GM23248 (cell line): ENCODE measurements around the gene ATP10D. TPM values are rescaled to one million over a fixed set of nuclear protein-coding genes. Genes with fewer than 3 reads are reported as not detected.

ENCODE experiments used
- DNase-seq: peaks from one replicate; pipeline ENCODE4 v3.0.0-alpha.2; 2015
- H2AFZ ChIP-seq: fragments of 200-600 bp; sonication (generic); 2 replicates; pipeline ENCODE4 v1.6.1; 2016; ENCODE audit warnings: antibody characterized with exemption
- H3F3A ChIP-seq: fragments of 200-600 bp; sonication (generic); 2 replicates; pipeline ENCODE4 v1.6.1; 2016; ENCODE audit warnings: mild to moderate bottlenecking, antibody characterized with exemption, mixed run types; ENCODE audit not compliant: insufficient read depth
- H3K27ac ChIP-seq: fragments of 200-600 bp; sonication (generic); 2 replicates; pipeline ENCODE4 v1.5.1; 2016; ENCODE audit warnings: mild to moderate bottlenecking
- H3K27me3 ChIP-seq: fragments of 200-600 bp; sonication (generic); replicated peaks from 2 replicates; pipeline ENCODE4 v1.6.1; 2016; ENCODE audit warnings: mild to moderate bottlenecking; ENCODE audit not compliant: insufficient read depth
- H3K36me3 ChIP-seq: fragments of 200-600 bp; sonication (generic); 2 replicates; pipeline ENCODE4 v1.6.1; 2016; ENCODE audit warnings: low read depth, mild to moderate bottlenecking
- H3K4me1 ChIP-seq: fragments of 200-600 bp; sonication (generic); 2 replicates; pipeline ENCODE4 v1.6.1; 2016; ENCODE audit warnings: mild to moderate bottlenecking; ENCODE audit not compliant: insufficient read depth
- H3K4me2 ChIP-seq: fragments of 200-600 bp; sonication (generic); one replicate; pipeline ENCODE4 v1.6.1; 2016; ENCODE audit warnings: mild to moderate bottlenecking; ENCODE audit not compliant: unreplicated experiment
- H3K4me3 ChIP-seq: fragments of 200-600 bp; sonication (generic); 2 replicates; pipeline ENCODE4 v1.5.1; 2016; ENCODE audit warnings: mild to moderate bottlenecking
- H3K79me2 ChIP-seq: fragments of 200-600 bp; sonication (generic); 2 replicates; pipeline ENCODE4 v1.6.1; 2016; ENCODE audit warnings: mild to moderate bottlenecking; ENCODE audit not compliant: insufficient read depth
- H3K9ac ChIP-seq: fragments of 200-600 bp; sonication (generic); 2 replicates; pipeline ENCODE4 v1.6.1; 2016; ENCODE audit warnings: mild to moderate bottlenecking
- H3K9me2 ChIP-seq: fragments of 200-600 bp; sonication (generic); 2 replicates; pipeline ENCODE4 v1.6.1; 2016; ENCODE audit warnings: mixed run types, mild to moderate bottlenecking, moderate library complexity; ENCODE audit not compliant: insufficient read depth
- H3K9me3 ChIP-seq: fragments of 200-600 bp; sonication (generic); one replicate; pipeline ENCODE4 v1.6.1; 2017; ENCODE audit warnings: low read depth
- H4K20me1 ChIP-seq: fragments of 200-600 bp; sonication (generic); 2 replicates; pipeline ENCODE4 v1.6.0; 2016; ENCODE audit not compliant: insufficient read depth
- EZH2 ChIP-seq: fragments of 200-600 bp; sonication (generic); IDR thresholded peaks from 2 replicates; pipeline ENCODE4 v1.6.1; 2018; ENCODE audit warnings: antibody characterized with exemption, mild to moderate bottlenecking; ENCODE audit not compliant: insufficient read depth, poor library complexity, severe bottlenecking
- EZH2phosphoT487 ChIP-seq: fragments of 200-600 bp; sonication (generic); IDR thresholded peaks from 2 replicates; pipeline ENCODE4 v1.6.1; 2018; ENCODE audit warnings: antibody characterized with exemption, moderate library complexity, mild to moderate bottlenecking, low read depth; ENCODE audit not compliant: insufficient read depth
- WGBS, 2 experiments: methylation state at CpG; one replicate each; pipeline ENCODE4 v1.1.6; 2015 to 2017; ENCODE audit warnings: low lambda C conversion rate in 2 of 2, low coverage in 1 of 2; ENCODE audit errors: missing lambda C conversion rate in 2 of 2; 5-methylcytosine and 5-hydroxymethylcytosine counted together
- in situ Hi-C: fragments of 300-500 bp; cut with MboI; formaldehyde crosslinking; loops from 2 replicates; pipeline ENCODE4 v1.15.0; 2020
- polyA plus RNA-seq: library from polyadenylated mRNA; unstranded; fragments of >200 nt; fragmentation: Nextera tagmentation; extraction: Ambion mirVana; gene quantifications from 2 replicates; pipeline ENCODE4 v1.2.1, GENCODE V29; 2016
- total RNA-seq: library from RNA; depleted of rRNA; stranded (reverse); fragments of >200 nt; shearing (Covaris generic); gene quantifications from 2 replicates; pipeline ENCODE4 v1.2.3, GENCODE V29; 2014

The ATP10D gene
- total and polyA plus RNA-seq, 2 experiments from 2014 or later: 34.9 to 45.4 TPM

- H3K4me3 ChIP-seq: no peak overlapping the region
- H3K79me2 ChIP-seq: no peaks in the 10 kb centered on the region
- no peak for DNase-seq
- in situ Hi-C loops: no loop called here
- H3K9me3 ChIP-seq: no peaks in the 10 kb centered on the region
- no peaks in the 10 kb centered on the region for H3K27me3 ChIP-seq
- H4K20me1 ChIP-seq: no peaks in the 10 kb centered on the region
- H3F3A ChIP-seq: peaks cover 15% of the 10 kb centered on the region
- TF ChIP-seq EZH2 (no peak), EZH2phosphoT487 (no peak)
- 0 out of 2 replicates have a peak, but pooled peaks cover 7% of the 10 kb centered on the region for H3K9me2 ChIP-seq
- H3K36me3 ChIP-seq: no peaks in the 10 kb centered on the region
- 72 to 80% methylated on average over 3 of the region's 3 CpGs for WGBS, 2 experiments
- no peak overlapping the region for H2AFZ ChIP-seq
- H3K27ac ChIP-seq: no peak overlapping the region
- no peak overlapping the region for H3K9ac ChIP-seq
- no peak overlapping the region for H3K4me2 ChIP-seq
- peaks cover 27% of the 10 kb centered on the region for H3K4me1 ChIP-seq
Measured at GRCh38 chr4:47473141-47473750, 11.8 kb upstream of the ATP10D start.

- Histone ChIP-seq H3K9ac (no peak overlapping the region), H3F3A (peaks cover 8% of the 10 kb centered on the region), H3K4me1 (peaks cover 11% of the 10 kb centered on the region), H3K36me3 (no peaks in the 10 kb centered on the region), H2AFZ (no peak overlapping the region), H3K27ac (no peak overlapping the region), H3K27me3 (no peaks in the 10 kb centered on the region), H3K4me2 (no peak overlapping the region), H3K9me3 (no peaks in the 10 kb centered on the region), H4K20me1 (no peaks in the 10 kb centered on the region), H3K9me2 (0 out of 2 replicates have a peak, but pooled peaks cover 7% of the 10 kb centered on the region), H3K79me2 (no peaks in the 10 kb centered on the region), H3K4me3 (no peak overlapping the region)
- TF ChIP-seq EZH2 (no peak), EZH2phosphoT487 (no peak)
- in situ Hi-C loops: no loop called here
- WGBS, 2 experiments: 88 to 89% methylated on average over 4 of the region's 4 CpGs
- no peak for DNase-seq
Measured at GRCh38 chr4:47474799-47475198, 10.3 kb upstream of the ATP10D start.

- no peaks in the 10 kb centered on the region for H4K20me1 ChIP-seq
Measured at GRCh38 chr4:47475411-47475810, 9.7 kb upstream of the ATP10D start.

GRCh38 chr4:47478804-47479203 lies 6.3 kb upstream of the ATP10D start:
- peaks cover 14% of the 10 kb centered on the region; the same call in 1 of the 2 replicates for H3K4me1 ChIP-seq
- no peaks in the 10 kb centered on the region for H3K36me3 ChIP-seq
- H3K9me3 ChIP-seq: no peaks in the 10 kb centered on the region
- in situ Hi-C loops: no loop called here
- no peaks in the 10 kb centered on the region for H4K20me1 ChIP-seq
- H3K9ac ChIP-seq: no peak overlapping the region
- no peak overlapping the region for H3K27ac ChIP-seq
- no peaks in the 10 kb centered on the region for H3K79me2 ChIP-seq
- H3K9me2 ChIP-seq: no peaks in the 10 kb centered on the region
- peaks cover 2% of the 10 kb centered on the region; the same call in 1 of the 2 replicates for H3F3A ChIP-seq
- WGBS, 2 experiments: 80 to 81% methylated on average over 4 of the region's 4 CpGs
- TF ChIP-seq EZH2phosphoT487 (no peak), EZH2 (no peak)
- no peak overlapping the region for H2AFZ ChIP-seq
- no peaks in the 10 kb centered on the region for H3K27me3 ChIP-seq
- H3K4me3 ChIP-seq: no peak overlapping the region
- H3K4me2 ChIP-seq: no peak overlapping the region
- DNase-seq: no peak

More at GRCh38 chr4:47475411-47475810, 9.7 kb upstream of the ATP10D start:
- Histone ChIP-seq H3K9me3 (no peaks in the 10 kb centered on the region), H3F3A (peaks cover 2% of the 10 kb centered on the region; the same call in 1 of the 2 replicates), H3K79me2 (no peaks in the 10 kb centered on the region), H3K4me1 (peaks cover 5% of the 10 kb centered on the region), H3K36me3 (no peaks in the 10 kb centered on the region), H3K9ac (no peak overlapping the region), H3K9me2 (0 out of 2 replicates have a peak, but pooled peaks cover 7% of the 10 kb centered on the region), H3K27me3 (no peaks in the 10 kb centered on the region), H3K27ac (no peak overlapping the region), H3K4me3 (no peak overlapping the region), H2AFZ (no peak overlapping the region), H3K4me2 (no peak overlapping the region)
- TF ChIP-seq EZH2 (no peak), EZH2phosphoT487 (no peak)
- 0% methylated on average over 1 of the region's 1 CpG for WGBS, 2 experiments
- DNase-seq: no peak
- in situ Hi-C loops: no loop called here
